ENCODE measurements around the gene ABCB8. TPM values are rescaled to one million over a fixed set of nuclear protein-coding genes. Genes with fewer than 3 reads are reported as not detected.
A peak's percentile ranks its signal among the peaks of the same experiment; 100 is the strongest.

The ABCB8 gene
- total RNA-seq, 2 donors from 2014 or later = 35.9 to 37.2 TPM

- no peak for DNase-seq
- Histone ChIP-seq H3K4me3 (ENCODE audit: low read length) (no peak overlapping the region), H3K9ac (ENCODE audit: extremely low read depth, low read length, poor library complexity, severe bottlenecking) (no peak overlapping the region), H3K9me3 (ENCODE audit: control insufficient read depth, low read length) (no peaks in the 10 kb centered on the region), H3K27me3 (ENCODE audit: control insufficient read depth, insufficient read depth, low read length, poor library complexity, severe bottlenecking) (peaks cover 18% of the 10 kb centered on the region), H3K27ac (ENCODE audit: low read depth, low read length) (no peak overlapping the region), H3K36me3 (ENCODE audit: control insufficient read depth, insufficient read depth, low read length) (no peaks in the 10 kb centered on the region), H3K4me1 (ENCODE audit: control insufficient read depth, insufficient read depth, low read length) (peaks cover 9% of the 10 kb centered on the region)
- peaks cover 2% of the 10 kb centered on the region for H3K9me3 Mint-ChIP-seq
- TF ChIP-seq, protein P1, sequence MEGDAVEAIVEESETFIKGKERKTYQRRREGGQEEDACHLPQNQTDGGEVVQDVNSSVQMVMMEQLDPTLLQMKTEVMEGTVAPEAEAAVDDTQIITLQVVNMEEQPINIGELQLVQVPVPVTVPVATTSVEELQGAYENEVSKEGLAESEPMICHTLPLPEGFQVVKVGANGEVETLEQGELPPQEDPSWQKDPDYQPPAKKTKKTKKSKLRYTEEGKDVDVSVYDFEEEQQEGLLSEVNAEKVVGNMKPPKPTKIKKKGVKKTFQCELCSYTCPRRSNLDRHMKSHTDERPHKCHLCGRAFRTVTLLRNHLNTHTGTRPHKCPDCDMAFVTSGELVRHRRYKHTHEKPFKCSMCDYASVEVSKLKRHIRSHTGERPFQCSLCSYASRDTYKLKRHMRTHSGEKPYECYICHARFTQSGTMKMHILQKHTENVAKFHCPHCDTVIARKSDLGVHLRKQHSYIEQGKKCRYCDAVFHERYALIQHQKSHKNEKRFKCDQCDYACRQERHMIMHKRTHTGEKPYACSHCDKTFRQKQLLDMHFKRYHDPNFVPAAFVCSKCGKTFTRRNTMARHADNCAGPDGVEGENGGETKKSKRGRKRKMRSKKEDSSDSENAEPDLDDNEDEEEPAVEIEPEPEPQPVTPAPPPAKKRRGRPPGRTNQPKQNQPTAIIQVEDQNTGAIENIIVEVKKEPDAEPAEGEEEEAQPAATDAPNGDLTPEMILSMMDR (conservative IDR thresholded peaks at IDR 0.05) = no peak
- no peaks in the 10 kb centered on the region for H3K36me3 Mint-ChIP-seq (ENCODE audit: low read depth)
- no peak overlapping the region for H3K27ac Mint-ChIP-seq
- peaks cover 71% of the 10 kb centered on the region for H3K27me3 Mint-ChIP-seq (ENCODE audit: insufficient read depth)
- peak overlapping the region; percentile 31 for H3K4me3 Mint-ChIP-seq
- peaks cover 21% of the 10 kb centered on the region for H3K4me1 Mint-ChIP-seq
- WGBS, 2 experiments (ENCODE audit: insufficient coverage in 1 of 2, insufficient read length in 1 of 2) = 54 to 80% methylated on average over 1 to 26 of the region's 26 CpGs
Measured at GRCh38 chr7:151013356-151013732, 14.9 kb upstream of the ABCB8 start.

GRCh38 chr7:151013733-151014497 is 14.3 kb upstream of the ABCB8 start:
- Histone ChIP-seq H3K9me3 (ENCODE audit: control insufficient read depth, low read length) (no peaks in the 10 kb centered on the region), H3K27me3 (ENCODE audit: control insufficient read depth, insufficient read depth, low read length, poor library complexity, severe bottlenecking) (peaks cover 24% of the 10 kb centered on the region), H3K9ac (ENCODE audit: extremely low read depth, low read length, poor library complexity, severe bottlenecking) (no peak overlapping the region), H3K4me1 (ENCODE audit: control insufficient read depth, insufficient read depth, low read length) (peaks cover 9% of the 10 kb centered on the region), H3K36me3 (ENCODE audit: control insufficient read depth, insufficient read depth, low read length) (no peaks in the 10 kb centered on the region), H3K4me3 (ENCODE audit: low read length) (no peak overlapping the region), H3K27ac (ENCODE audit: low read depth, low read length) (no peak overlapping the region)
- Mint-ChIP-seq H3K4me3 (peak overlapping the region; percentile 50), H3K4me1 (peaks cover 21% of the 10 kb centered on the region), H3K27ac (peak overlapping the region; percentile 36), H3K27me3 (ENCODE audit: insufficient read depth) (peaks cover 75% of the 10 kb centered on the region), H3K9me3 (peaks cover 3% of the 10 kb centered on the region), H3K36me3 (ENCODE audit: low read depth) (no peaks in the 10 kb centered on the region)
- peak; percentile 93 for DNase-seq
- TF ChIP-seq, protein P1 (conservative IDR thresholded peaks at IDR 0.05) = no peak
- 63 to 78% methylated on average over 47 to 55 of the region's 55 CpGs for WGBS, 2 experiments (ENCODE audit: insufficient coverage in 1 of 2, insufficient read length in 1 of 2)

GRCh38 chr7:151014950-151015349 is 13.3 kb upstream of the ABCB8 start:
- Histone ChIP-seq H3K4me1 (ENCODE audit: control insufficient read depth, insufficient read depth, low read length) (peaks cover 6% of the 10 kb centered on the region), H3K9ac (ENCODE audit: extremely low read depth, low read length, poor library complexity, severe bottlenecking) (no peak overlapping the region), H3K4me3 (ENCODE audit: low read length) (no peak overlapping the region), H3K9me3 (ENCODE audit: control insufficient read depth, low read length) (no peaks in the 10 kb centered on the region), H3K27me3 (ENCODE audit: control insufficient read depth, insufficient read depth, low read length, poor library complexity, severe bottlenecking) (peaks cover 34% of the 10 kb centered on the region), H3K27ac (ENCODE audit: low read depth, low read length) (no peak overlapping the region), H3K36me3 (ENCODE audit: control insufficient read depth, insufficient read depth, low read length) (no peaks in the 10 kb centered on the region)
- Mint-ChIP-seq H3K27ac (no peak overlapping the region), H3K9me3 (peaks cover 3% of the 10 kb centered on the region), H3K36me3 (ENCODE audit: low read depth) (no peaks in the 10 kb centered on the region), H3K4me1 (peaks cover 21% of the 10 kb centered on the region), H3K4me3 (no peak overlapping the region), H3K27me3 (ENCODE audit: insufficient read depth) (peaks cover 86% of the 10 kb centered on the region)
- WGBS, 2 experiments (ENCODE audit: insufficient coverage in 1 of 2, insufficient read length in 1 of 2) = 90 to 91% methylated on average over 8 of the region's 8 CpGs
- DNase-seq = no peak
- TF ChIP-seq, protein P1 (conservative IDR thresholded peaks at IDR 0.05) = no peak
